Lung (tissue), 12 donors: ENCODE data around the gene CNTNAP5. TPM values are rescaled to one million over a fixed set of nuclear protein-coding genes. Genes with fewer than 3 reads are reported as not detected.

Experiments
- ATAC-seq: fragments of 200-7000 bp; cut with Tn5 transposase; one replicate; pipeline ENCODE4 v1.9.1; 2020; ENCODE audit warnings: moderate number of reproducible peaks; ENCODE audit not compliant: insufficient read depth, low FRiP score
- DNase-seq, 3 donors: peaks; one replicate each; pipeline ENCODE4 v3.0.0-alpha.2; 2013 to 2017
- H3K27ac ChIP-seq, 2 donors: one replicate each; pipeline ENCODE4 v1.5.1; 2013; ENCODE audit warnings: mild to moderate bottlenecking in 2 of 2, moderate library complexity in 2 of 2, control low read depth in 1 of 2, inconsistent platforms in 1 of 2, low read depth in 1 of 2, low read length in 1 of 2
- H3K27me3 ChIP-seq, 3 donors: one replicate each; pipeline ENCODE4 v1.5.1; 2013; ENCODE audit warnings: low read length in 2 of 3; ENCODE audit not compliant: control insufficient read depth in 3 of 3, insufficient read depth in 3 of 3
- H3K36me3 ChIP-seq, 4 donors: one replicate each; pipeline ENCODE4 v1.5.1; 2013; ENCODE audit warnings: low read length in 4 of 4, mild to moderate bottlenecking in 1 of 4, moderate library complexity in 1 of 4; ENCODE audit not compliant: control insufficient read depth in 4 of 4, insufficient read depth in 4 of 4
- H3K4me1 ChIP-seq, 5 donors: one replicate each; pipeline ENCODE4 v1.5.1; 2013; ENCODE audit warnings: low read length in 5 of 5, mild to moderate bottlenecking in 2 of 5, moderate library complexity in 1 of 5; ENCODE audit not compliant: control insufficient read depth in 5 of 5, insufficient read depth in 5 of 5
- H3K4me3 ChIP-seq: one replicate; pipeline ENCODE4 v1.5.1; 2013; ENCODE audit warnings: mild to moderate bottlenecking, control low read depth, moderate library complexity
- H3K9ac ChIP-seq, 2 donors: one replicate each; pipeline ENCODE4 v1.5.1; 2013; ENCODE audit warnings: low read length in 2 of 2, control low read depth in 1 of 2; ENCODE audit not compliant: insufficient read depth in 1 of 2
- H3K9me3 ChIP-seq, 4 donors: one replicate each; pipeline ENCODE4 v1.5.1; 2013; ENCODE audit warnings: low read length in 3 of 4, mild to moderate bottlenecking in 1 of 4, moderate library complexity in 1 of 4; ENCODE audit not compliant: control insufficient read depth in 4 of 4, insufficient read depth in 3 of 4
- whole genome bisulfite sequencing, 2 donors: extraction: QIAGEN DNeasy Blood & Tissue Kit; methylation state at CpG; one replicate each; pipeline ENCODE4 v1.1.7; 2013; 5-methylcytosine and 5-hydroxymethylcytosine counted together
- polyA plus RNA-seq, 2 donors: library from polyadenylated mRNA; stranded (reverse); fragments of 200-250 nt; gene quantifications; one replicate each; pipeline ENCODE4 v1.2.1, GENCODE V29; 2013
- total RNA-seq, 2 donors: library from RNA; depleted of rRNA in 1 of 2; stranded (reverse); fragments of >200 nt in 1 of 2; gene quantifications; one replicate each; pipeline ENCODE4 v1.2.1, GENCODE V29; 2014 to 2021
- TF ChIP-seq, protein P1 (sequence below): IDR thresholded peaks from 2 replicates; pipeline ENCODE4 v1.5.1; 2012; ENCODE audit warnings: mild to moderate bottlenecking; ENCODE audit errors: control extremely low read depth, extremely low read depth
- donor health status: control.
- donor health status: control.
- donor health status: Bipolar disorder and iron deficiency.
- donor health status: healthy.
- donor health status: DM: yes; HTN: yes; CAD: no.

CNTNAP5 gene
- total and polyA plus RNA-seq, 4 donors: 0.03 to 0.06 TPM; not detected in 2

DNA sequence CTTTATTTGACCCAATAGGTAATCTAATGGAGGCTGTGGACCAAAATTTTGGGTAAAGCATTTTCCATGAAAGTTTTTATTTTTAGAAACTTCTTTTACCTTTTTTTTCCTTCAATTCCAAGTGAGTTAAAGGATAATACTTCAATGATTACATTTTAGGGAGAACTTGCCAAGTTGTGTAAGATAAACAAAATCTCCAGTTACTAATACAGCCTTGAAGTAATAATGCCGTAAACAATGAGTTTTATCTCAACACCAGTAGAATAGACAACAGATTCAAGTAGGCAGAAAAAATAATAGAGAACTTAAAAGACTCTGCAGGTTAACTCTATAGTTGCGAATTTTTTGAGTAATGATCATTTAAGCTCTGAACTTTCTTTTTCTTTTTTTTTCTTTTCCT is 807.4 kb downstream of the CNTNAP5 start:
- no peak overlapping the region for H3K9ac ChIP-seq
- DNase-seq (peak in 2 of 3 donors; percentile 54 to 63), ATAC-seq (no peak)
- H3K9me3 ChIP-seq: no peaks in the 10 kb centered on the region
- peaks cover 0 to 41% (median 8%) of the 10 kb centered on the region in 5 donors for H3K4me1 ChIP-seq
- WGBS, 2 donors: 73 to 81% methylated on average over 2 of the region's 2 CpGs
- no peak overlapping the region for H3K4me3 ChIP-seq
- H3K36me3 ChIP-seq: no peaks in the 10 kb centered on the region
- H3K27me3 ChIP-seq: no peaks in the 10 kb centered on the region
- H3K27ac ChIP-seq: no peak overlapping the region
- TF ChIP-seq, protein P1, sequence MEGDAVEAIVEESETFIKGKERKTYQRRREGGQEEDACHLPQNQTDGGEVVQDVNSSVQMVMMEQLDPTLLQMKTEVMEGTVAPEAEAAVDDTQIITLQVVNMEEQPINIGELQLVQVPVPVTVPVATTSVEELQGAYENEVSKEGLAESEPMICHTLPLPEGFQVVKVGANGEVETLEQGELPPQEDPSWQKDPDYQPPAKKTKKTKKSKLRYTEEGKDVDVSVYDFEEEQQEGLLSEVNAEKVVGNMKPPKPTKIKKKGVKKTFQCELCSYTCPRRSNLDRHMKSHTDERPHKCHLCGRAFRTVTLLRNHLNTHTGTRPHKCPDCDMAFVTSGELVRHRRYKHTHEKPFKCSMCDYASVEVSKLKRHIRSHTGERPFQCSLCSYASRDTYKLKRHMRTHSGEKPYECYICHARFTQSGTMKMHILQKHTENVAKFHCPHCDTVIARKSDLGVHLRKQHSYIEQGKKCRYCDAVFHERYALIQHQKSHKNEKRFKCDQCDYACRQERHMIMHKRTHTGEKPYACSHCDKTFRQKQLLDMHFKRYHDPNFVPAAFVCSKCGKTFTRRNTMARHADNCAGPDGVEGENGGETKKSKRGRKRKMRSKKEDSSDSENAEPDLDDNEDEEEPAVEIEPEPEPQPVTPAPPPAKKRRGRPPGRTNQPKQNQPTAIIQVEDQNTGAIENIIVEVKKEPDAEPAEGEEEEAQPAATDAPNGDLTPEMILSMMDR: no peak

DNA sequence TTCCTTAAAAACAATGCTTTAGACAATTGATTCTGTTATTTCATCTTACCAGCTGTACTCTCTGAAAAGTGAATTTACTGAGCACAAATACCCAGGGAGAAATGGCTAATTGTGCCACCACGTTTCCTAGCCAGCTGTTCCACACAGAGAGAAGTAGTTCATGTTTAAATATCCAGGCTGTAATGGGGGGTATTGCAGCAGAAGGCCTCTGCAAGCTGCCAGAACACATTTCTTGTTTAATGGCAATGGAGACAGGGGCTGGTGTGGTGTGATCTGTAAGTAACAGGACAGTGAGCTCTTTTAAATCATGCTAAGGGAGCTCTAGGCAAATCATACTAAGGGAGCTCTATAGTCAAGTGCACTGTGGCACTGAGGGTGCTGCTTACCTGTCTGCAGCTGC is 809.2 kb downstream of the CNTNAP5 start:
- WGBS, 2 donors: 47 to 64% methylated on average over 1 of the region's 1 CpG
- H3K9me3 ChIP-seq: no peaks in the 10 kb centered on the region
- no peak overlapping the region for H3K9ac ChIP-seq
- H3K27ac ChIP-seq: no peak overlapping the region
- peaks cover 0 to 54% (median 8%) of the 10 kb centered on the region in 5 donors for H3K4me1 ChIP-seq
- ATAC-seq (no peak), DNase-seq (peak in 2 of 3 donors; percentile 18 to 53)
- TF ChIP-seq, protein P1: no peak
- no peaks in the 10 kb centered on the region for H3K27me3 ChIP-seq
- no peak overlapping the region for H3K4me3 ChIP-seq
- H3K36me3 ChIP-seq: no peaks in the 10 kb centered on the region

DNA sequence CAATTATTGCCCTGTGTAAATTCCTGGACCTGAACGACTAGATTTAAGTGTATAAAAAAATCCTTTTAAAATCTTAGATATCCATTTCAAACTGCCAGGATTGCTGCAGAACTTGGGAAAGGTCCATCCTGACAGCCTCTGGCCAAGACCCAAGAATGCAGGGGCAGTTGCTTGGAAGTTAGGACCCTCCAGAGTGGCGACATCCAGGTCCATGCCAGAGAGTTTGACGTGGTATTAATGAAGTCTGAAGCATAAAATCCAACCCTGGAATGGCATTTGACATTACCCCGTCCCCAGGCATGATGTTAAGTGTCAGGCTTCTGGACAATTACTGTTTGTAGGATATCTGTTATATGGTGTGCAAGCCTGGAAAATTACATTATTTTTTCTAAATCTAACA is 810.2 kb downstream of the CNTNAP5 start:
- no peak overlapping the region for H3K27ac ChIP-seq
- no peak for ATAC-seq
- H3K36me3 ChIP-seq: no peaks in the 10 kb centered on the region
- TF ChIP-seq, protein P1: no peak
- H3K9ac ChIP-seq: no peak overlapping the region
- peaks cover 0 to 55% (median 8%) of the 10 kb centered on the region in 5 donors for H3K4me1 ChIP-seq
- no peak overlapping the region for H3K4me3 ChIP-seq
- DNase-seq: peak; percentile 35 to 57 (median 50)
- H3K27me3 ChIP-seq: no peaks in the 10 kb centered on the region
- no peaks in the 10 kb centered on the region for H3K9me3 ChIP-seq
- 60 to 79% methylated on average over 4 of the region's 4 CpGs for WGBS, 2 donors

DNA sequence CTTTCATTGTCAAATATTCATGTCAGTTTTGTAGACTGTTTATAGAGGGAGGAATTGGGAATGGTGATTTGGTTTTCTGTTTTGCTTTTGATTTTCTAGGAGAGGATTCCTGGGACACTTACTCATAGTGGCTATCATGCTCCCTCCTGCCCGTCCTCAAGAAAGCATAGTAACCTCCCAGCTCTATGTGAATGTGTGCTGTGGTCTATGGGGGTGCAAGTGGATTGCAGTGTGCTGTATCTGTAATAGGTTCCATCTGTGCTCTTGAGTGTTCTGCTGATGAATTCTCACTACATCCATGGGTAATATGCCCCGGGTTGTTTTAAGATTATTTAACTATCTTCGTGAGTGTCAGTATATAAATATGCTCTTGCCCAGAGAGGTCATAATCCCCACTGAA is 811.3 kb downstream of the CNTNAP5 start:
- H3K27ac ChIP-seq: no peak overlapping the region
- TF ChIP-seq, protein P1: no peak
- ATAC-seq (peak; percentile 45), DNase-seq (peak; percentile 42 to 82 (median 81))
- no peaks in the 10 kb centered on the region for H3K9me3 ChIP-seq
- H3K27me3 ChIP-seq: no peaks in the 10 kb centered on the region
- H3K4me3 ChIP-seq: no peak overlapping the region
- peaks cover 0 to 55% (median 8%) of the 10 kb centered on the region in 5 donors for H3K4me1 ChIP-seq
- no peaks in the 10 kb centered on the region for H3K36me3 ChIP-seq
- H3K9ac ChIP-seq: no peak overlapping the region
- 42 to 43% methylated on average over 3 of the region's 3 CpGs for WGBS, 2 donors
